NCI-H2196 treated with DMSO at 0.1 percent for 48 hours (cell line): ENCODE measurements around the gene ATP2C2.
"Not testable (repeated sequence)": the region's sequence is repeated elsewhere in the genome, so short reads cannot be mapped to it uniquely, and the experiment has no call there.

ENCODE experiments used
- DNase-seq: peaks from one replicate; lab custom pipeline; 2025; ENCODE audit not compliant: unreplicated experiment; lab: John Stamatoyannopoulos, UW

Gene ATP2C2

GRCh38 chr16:84416407-84417321 is 48.3 kb downstream of the ATP2C2 start:
- DNase-seq = no peak

DNA sequence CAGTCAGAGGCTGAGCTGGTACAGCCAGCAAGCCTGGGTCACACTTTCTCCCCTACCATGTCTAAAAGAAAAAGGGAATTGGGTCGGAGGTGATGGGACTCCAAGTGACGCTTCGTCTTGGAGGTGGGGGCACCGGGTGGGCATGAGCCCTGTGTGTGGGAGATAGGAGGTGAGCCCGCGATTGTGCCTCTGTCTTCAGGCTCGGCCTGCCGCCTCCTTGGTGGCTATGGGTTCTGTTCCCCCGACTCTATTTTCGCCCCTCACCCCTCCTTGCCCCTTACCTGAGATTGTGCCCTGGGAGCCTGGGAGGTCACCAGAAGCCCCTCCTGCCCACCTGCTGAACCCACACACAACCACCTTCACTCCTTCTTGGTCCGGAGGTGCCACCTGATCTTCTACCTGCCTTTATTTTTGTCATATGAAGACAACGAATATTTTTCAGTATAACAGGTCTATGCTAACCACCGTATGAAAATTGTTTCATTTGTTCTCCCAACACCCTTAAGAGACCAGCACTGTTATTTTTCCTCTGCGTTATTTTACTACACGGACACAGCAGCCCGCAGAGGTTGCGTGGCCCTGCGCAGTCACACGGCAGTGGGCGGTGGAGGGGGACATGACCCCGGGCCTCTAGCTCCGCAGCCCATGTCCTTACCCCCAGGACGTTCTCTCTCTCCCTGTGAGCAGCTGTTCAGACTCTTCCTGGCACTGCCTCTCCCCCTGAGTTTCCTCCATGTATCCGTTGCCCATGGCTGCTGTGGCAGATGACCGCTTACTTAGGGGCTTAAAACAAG is 49.9 kb downstream of the ATP2C2 start:
- no peak for DNase-seq

DNA sequence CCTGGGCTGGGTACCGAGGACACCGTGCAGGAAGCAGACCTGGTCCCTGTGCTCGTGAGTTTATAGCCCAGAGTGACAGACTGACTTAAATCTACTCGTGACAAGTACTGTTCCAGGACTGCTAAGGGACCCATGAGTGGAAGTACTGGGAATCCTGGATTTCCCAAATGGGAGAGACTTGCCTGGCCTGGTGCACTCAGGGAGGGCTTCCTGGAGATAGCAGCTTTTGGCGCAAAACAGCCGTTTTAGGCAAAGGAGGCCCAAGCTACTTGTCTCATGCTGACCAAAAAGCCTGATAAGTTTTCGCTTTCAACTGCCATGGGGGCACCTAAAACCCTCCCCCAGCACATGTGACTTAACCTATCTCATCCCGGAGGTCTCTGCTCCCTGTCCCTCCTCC is 51.4 kb downstream of the ATP2C2 start:
- no peak for DNase-seq

DNA sequence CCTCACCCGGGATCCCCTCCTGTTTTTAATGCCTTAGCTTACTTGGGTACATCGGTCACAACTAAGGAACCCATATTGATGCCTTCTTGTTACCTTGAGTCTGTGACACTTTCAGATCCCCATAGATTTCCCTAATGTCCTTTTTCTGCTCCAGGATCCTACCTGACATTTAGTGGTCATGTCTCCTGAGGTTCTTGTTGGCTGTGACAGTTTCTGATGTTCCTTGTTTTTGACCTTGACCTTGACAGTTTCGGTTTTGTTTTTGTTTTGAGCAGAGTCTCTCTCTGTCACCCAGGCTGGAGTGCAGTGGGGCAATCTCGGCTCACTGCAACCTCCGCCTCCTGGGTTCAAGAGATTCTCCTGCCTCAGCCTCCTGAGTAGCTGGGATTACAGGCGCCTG is 52.2 kb downstream of the ATP2C2 start:
- not testable (repeated sequence) for DNase-seq

DNA sequence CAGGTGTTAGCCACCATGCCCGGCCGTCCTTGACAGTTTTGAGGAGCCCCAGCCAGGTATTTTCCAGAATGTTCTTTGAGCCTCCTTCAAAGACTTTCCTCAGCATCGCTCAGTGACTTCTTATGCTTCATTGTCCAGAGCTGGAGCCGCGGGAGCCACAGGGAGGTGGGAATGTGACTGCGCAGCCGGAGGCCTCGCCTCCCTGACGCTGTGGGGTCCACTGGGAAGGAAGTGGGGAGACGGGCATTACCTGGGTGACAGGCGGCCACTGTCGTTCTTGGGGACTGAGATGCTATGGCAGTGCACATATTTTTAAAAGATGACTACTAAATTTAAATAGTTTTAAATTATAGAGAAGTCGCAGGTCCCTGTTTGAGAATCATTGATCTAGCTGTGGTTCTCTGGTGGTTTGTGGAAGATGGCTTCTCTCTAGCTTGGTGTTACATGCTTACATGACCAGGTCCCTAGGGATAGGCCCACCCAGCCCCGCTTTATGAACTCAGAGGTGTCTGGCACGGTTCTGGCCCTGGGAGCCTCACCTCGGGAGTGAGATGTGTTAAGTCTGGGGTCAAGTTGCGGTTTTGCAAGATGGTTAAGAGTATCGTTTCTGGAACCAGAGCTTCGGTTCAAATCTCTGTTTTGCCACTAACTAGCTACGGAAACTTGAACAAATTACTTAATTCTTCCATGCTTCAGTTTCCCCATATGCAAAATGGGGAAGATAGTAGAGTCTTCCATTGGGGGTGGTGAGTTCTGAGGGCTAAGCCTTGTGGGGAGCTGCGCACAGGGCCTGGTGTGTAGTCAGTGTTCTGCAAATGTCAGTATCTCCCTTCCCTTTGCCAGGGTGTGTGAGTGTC is 53.0 kb downstream of the ATP2C2 start:
- DNase-seq = no peak

- DNase-seq = no peak
Observed at GRCh38 chr16:84421938-84422220, 53.5 kb downstream of the ATP2C2 start.

DNA sequence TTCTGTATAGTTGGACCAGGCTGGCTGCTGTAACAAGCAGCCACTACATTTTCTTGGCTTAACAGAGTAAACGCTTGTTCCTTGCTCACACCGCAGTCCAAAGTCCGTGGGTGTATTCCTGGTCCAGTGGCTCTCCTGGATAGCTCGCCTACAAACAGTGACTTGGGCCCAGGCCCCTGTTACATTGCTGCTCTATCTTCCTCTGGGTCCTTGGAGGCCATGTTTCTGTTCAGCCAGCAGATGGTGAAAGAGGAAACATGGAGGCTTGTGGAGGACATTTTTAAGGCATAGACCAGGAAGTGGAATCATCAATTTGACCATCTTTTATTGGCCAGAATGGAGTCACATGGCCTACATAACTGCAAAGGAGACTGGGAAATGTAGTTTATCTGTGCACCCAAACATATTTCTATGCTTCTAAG is 55.1 kb downstream of the ATP2C2 start:
- DNase-seq = no peak

DNA sequence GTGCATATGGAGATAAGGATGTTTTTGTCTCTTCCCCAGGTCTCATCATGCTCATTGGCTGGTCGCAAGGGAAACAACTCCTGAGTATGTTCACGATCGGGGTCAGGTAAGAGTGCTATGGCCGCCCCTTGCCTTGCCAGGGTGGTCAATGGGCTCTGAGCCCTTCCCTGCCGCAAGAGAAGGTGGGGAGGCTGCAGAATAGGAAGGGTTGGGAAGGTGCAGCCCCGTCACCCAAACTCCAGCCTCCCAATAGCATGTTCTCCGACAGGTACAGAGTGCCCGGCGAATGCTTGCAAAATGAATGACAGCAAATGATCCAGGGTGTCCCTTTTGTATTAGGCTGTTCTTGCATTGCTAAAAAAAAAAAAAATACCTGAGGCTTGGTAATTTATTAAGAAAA is 57.4 kb downstream of the ATP2C2 start:
- DNase-seq = no peak

- DNase-seq = no peak
Observed at GRCh38 chr16:84426804-84427203, 58.5 kb downstream of the ATP2C2 start.

DNA sequence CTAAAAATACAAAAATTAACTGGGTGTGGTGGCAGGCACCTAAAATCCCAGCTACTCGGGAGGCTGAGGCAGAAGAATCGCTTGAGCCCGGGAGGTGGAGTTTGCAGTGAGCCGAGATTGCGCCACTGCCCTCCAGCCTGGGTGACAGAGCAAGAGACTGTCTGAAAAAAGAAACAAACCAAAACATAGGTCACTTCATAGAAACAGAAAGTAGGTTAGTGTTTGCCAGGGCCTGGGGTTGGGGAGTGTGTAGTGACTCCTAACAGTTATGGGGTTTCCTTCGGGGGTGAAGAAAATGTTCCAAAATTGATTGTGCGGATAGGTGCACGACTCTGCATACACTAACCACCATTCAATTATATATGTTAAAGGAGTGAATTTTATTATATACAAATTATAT is 59.2 kb downstream of the ATP2C2 start:
- no peak for DNase-seq

GRCh38 chr16:84430860-84431259 is 62.5 kb downstream of the ATP2C2 start:
- DNase-seq = no peak

GRCh38 chr16:84434800-84435199 is 66.5 kb downstream of the ATP2C2 start:
- no peak for DNase-seq

DNA sequence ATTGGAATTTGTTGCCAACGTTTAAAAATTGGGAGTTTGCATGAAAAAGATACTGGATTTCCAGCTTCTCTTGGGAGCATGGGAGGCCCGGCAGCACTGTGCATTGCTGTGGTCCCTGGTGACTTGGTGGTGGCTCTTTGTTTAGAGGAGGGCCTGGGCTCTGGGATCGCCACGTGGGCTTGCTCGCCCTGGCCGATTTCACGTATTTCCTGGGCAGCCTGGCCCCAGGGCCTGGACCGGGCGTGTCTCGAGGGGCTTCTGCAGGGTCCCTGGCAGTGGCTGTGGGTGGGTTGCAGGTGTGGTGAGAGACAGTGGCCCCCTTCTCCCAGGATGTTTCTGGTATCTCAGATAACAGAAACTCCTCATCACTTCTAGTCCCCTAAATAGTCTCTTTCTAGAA is 67.9 kb downstream of the ATP2C2 start:
- no peak for DNase-seq

DNA sequence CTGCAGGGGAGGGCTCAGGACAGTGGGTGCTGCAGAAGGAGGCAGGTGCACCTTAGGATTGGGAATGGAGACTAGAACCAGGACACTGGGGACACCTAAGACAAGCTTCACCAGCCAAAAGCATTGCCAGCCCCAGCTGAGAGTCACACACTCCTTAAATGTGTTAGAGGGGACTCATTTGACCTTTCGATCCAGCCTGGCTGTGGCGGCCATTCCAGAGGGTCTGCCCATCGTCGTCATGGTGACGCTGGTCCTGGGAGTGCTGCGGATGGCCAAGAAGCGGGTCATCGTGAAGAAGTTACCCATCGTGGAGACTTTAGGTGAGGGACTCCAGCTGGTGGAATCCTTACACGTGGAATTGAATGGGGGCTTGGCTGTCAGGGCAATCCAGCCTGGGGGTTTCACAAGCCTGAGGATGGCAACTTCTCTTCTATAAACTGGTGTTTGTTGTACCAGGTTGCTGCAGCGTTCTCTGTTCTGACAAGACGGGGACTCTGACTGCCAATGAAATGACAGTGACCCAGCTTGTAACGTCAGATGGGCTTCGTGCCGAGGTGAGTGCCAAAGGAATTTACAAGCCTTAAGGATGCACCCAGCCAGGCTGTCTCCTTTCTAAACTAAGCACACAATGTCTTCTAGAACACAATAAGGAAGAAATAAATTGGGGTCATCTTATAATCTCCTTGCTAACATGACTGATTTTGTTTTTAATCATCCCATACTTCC is 70.8 kb downstream of the ATP2C2 start:
- no peak for DNase-seq

- no peak for DNase-seq
Observed at GRCh38 chr16:84442416-84443145, 74.2 kb downstream of the ATP2C2 start.

DNA sequence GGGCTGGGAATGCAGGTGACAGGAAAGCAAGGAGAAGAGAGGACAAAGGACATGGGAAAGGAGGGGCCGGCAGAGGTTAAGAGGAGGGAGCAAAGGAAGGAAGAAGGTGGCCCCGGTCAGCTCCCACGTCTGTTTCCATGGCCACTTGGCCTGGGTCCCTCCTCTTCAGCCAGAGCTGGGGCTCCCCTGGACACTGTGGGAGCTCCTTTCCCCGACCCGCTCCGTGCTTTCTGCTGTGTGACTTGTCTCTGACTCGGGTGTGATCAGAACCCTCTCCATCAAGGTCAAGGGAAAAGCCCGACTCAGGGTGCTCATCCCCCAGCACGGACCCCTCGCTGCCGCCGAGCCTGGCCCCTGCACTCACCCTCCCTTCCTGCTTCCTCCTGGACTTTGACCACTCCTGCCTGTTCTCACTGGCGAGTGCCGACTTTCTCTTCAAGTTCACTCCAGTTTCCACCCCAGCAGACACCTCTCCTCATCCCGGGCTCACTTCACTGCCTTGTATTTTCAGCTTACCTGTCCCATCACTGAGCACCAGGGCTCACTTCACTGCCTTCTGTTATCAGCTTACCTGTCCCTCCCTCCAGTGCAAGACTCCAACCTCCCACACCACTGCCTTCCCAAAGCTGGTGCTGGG is 74.9 kb downstream of the ATP2C2 start:
- DNase-seq = no peak

DNA sequence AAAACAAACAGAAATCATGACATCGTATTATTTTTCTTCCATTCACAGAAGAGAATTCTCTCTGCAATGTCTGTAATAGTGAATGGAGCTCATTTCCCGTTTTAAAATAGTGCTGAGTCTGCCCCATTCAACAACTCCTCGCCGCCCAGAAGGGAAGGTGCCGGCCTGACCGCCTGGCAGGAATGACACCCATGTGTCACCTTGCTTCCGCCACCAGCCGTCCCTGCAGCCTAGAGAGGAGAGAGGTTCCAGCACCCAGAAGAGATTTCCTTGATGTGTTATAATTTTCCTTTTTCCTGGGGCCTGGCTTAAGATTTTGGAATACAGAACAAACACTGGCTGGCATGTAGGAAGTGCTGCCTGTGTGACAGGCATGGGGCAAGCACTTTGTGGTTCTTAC is 76.1 kb downstream of the ATP2C2 start:
- DNase-seq = no peak

GRCh38 chr16:84446084-84446483 is 77.7 kb downstream of the ATP2C2 start:
- no peak for DNase-seq

- no peak for DNase-seq
Observed at GRCh38 chr16:84446596-84447392, 78.5 kb downstream of the ATP2C2 start.
